ENCODE measurements around the gene KCNQ5. TPM values are rescaled to one million over a fixed set of nuclear protein-coding genes. Genes with fewer than 3 reads are reported as not detected.

The KCNQ5 gene
- total and polyA plus RNA-seq, 2 donors (not counting 1 experiment from before 2014, with no cell fraction given) = 0.74 to 4.6 TPM

DNA sequence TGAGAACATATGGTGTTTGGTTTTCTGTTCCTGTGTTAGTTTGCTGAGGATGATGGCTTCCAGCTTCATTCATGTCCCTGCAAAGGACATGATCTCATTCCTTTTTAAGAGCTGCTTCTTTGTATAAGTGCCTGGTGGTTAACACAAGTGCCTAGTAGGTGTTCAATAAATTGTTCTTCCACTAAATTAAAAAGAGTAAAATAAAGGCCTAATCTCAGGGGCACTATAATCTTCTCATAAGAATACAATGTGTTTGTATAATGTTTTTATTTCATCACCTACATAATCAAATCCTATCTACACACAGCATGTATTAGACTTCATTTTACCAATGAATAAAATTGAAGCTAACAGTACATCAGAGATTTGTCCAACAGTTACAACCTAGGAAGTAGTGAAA is 350.7 kb downstream of the KCNQ5 start:
- Histone ChIP-seq H3K79me2 (ENCODE audit: control insufficient read depth, insufficient read depth, low read length) (no peaks in the 10 kb centered on the region), H3K27ac (ENCODE audit: insufficient read depth, low read length) (no peak overlapping the region), H2AFZ (ENCODE audit: low read length) (no peak overlapping the region), H3K9ac (ENCODE audit: insufficient read depth, low read length) (no peak overlapping the region), H3K4me3 (replicated peaks in 1 of 4; ENCODE audit: control extremely low read depth in 1 of 4, insufficient read depth in 1 of 4, low read depth in 3 of 4, low read length in 4 of 4) (no peak overlapping the region), H4K20me1 (ENCODE audit: control insufficient read depth, extremely low read depth, insufficient read depth, low read length) (no peaks in the 10 kb centered on the region), H3K36me3 (ENCODE audit: control insufficient read depth, insufficient read depth, low read length) (no peaks in the 10 kb centered on the region), H3K9me3 (ENCODE audit: control insufficient read depth, insufficient read depth, low read depth, low read length) (no peaks in the 10 kb centered on the region), H3K27me3 (ENCODE audit: control insufficient read depth, insufficient read depth, low read length) (no peaks in the 10 kb centered on the region), H3K4me1 (ENCODE audit: control insufficient read depth, extremely low read depth, insufficient read depth, low read length) (no peaks in the 10 kb centered on the region), H3K4me2 (ENCODE audit: extremely low read depth, insufficient read depth, low read length) (no peak overlapping the region)
- no peak for DNase-seq (ENCODE audit: low read depth in 2 of 2)
- TF ChIP-seq EZH2 (IDR thresholded peaks at IDR 0.05; ENCODE audit: low read length, missing control alignments) = no peak
- TF ChIP-seq, protein P1, sequence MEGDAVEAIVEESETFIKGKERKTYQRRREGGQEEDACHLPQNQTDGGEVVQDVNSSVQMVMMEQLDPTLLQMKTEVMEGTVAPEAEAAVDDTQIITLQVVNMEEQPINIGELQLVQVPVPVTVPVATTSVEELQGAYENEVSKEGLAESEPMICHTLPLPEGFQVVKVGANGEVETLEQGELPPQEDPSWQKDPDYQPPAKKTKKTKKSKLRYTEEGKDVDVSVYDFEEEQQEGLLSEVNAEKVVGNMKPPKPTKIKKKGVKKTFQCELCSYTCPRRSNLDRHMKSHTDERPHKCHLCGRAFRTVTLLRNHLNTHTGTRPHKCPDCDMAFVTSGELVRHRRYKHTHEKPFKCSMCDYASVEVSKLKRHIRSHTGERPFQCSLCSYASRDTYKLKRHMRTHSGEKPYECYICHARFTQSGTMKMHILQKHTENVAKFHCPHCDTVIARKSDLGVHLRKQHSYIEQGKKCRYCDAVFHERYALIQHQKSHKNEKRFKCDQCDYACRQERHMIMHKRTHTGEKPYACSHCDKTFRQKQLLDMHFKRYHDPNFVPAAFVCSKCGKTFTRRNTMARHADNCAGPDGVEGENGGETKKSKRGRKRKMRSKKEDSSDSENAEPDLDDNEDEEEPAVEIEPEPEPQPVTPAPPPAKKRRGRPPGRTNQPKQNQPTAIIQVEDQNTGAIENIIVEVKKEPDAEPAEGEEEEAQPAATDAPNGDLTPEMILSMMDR (conservative IDR thresholded peaks at IDR 0.05 in 1 of 2, IDR thresholded peaks at IDR 0.05 in 1 of 2; ENCODE audit: low read depth in 1 of 2, low read length in 2 of 2) = no peak

DNA sequence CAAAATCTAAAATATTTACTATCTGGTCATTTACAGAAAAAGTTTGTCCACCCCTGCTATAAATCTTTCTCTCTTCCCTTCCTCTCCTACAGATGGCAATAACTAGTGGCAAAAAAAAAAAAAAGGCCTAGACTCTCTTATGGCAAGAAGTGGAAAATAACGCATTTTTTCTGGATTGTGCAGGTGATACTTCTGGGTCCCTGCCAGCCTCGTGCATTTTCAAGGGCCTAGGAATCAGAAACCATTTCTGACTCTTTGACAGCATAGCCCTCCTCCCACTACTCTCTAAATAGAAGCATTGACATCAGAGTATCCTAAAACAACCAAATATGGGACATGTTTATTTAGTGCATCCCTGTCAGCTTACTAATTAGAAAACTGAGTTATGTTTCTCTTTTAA is 352.4 kb downstream of the KCNQ5 start:
- Histone ChIP-seq H2AFZ (ENCODE audit: low read length) (no peak overlapping the region), H3K79me2 (ENCODE audit: control insufficient read depth, insufficient read depth, low read length) (no peaks in the 10 kb centered on the region), H3K4me3 (replicated peaks in 1 of 4; ENCODE audit: control extremely low read depth in 1 of 4, insufficient read depth in 1 of 4, low read depth in 3 of 4, low read length in 4 of 4) (no peak overlapping the region), H3K27ac (ENCODE audit: insufficient read depth, low read length) (no peak overlapping the region), H3K9me3 (ENCODE audit: control insufficient read depth, insufficient read depth, low read depth, low read length) (no peaks in the 10 kb centered on the region), H4K20me1 (ENCODE audit: control insufficient read depth, extremely low read depth, insufficient read depth, low read length) (no peaks in the 10 kb centered on the region), H3K4me2 (ENCODE audit: extremely low read depth, insufficient read depth, low read length) (no peak overlapping the region), H3K27me3 (ENCODE audit: control insufficient read depth, insufficient read depth, low read length) (no peaks in the 10 kb centered on the region), H3K9ac (ENCODE audit: insufficient read depth, low read length) (no peak overlapping the region), H3K36me3 (ENCODE audit: control insufficient read depth, insufficient read depth, low read length) (no peaks in the 10 kb centered on the region), H3K4me1 (ENCODE audit: control insufficient read depth, extremely low read depth, insufficient read depth, low read length) (no peaks in the 10 kb centered on the region)
- TF ChIP-seq EZH2 (IDR thresholded peaks at IDR 0.05; ENCODE audit: low read length, missing control alignments) = no peak
- TF ChIP-seq, protein P1 (conservative IDR thresholded peaks at IDR 0.05 in 1 of 2, IDR thresholded peaks at IDR 0.05 in 1 of 2; ENCODE audit: low read depth in 1 of 2, low read length in 2 of 2) = no peak
- DNase-seq (ENCODE audit: low read depth in 2 of 2) = no peak

DNA sequence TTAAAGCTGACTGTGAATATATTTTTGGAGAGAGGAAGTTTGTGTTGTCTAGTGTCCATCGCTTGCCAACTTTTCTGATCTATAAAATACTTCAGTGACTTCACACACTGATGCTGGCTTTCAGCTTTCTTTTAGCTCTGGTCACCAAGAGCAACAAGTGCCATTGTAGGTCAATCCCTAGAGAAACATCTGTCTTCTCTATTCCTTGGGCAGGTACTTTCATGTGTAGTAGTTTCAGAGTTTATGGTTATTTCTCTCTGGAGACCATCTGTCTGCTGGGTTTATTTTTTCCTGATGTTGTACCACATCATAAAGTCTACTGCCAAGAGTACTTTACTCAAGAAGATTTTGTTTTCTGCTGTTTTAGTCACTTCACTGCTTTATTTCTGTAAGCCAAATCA is 353.5 kb downstream of the KCNQ5 start:
- no peak overlapping the region for H2AFZ ChIP-seq (ENCODE audit: low read length)
- no peaks in the 10 kb centered on the region for H3K36me3 ChIP-seq (ENCODE audit: control insufficient read depth, insufficient read depth, low read length)
- TF ChIP-seq EZH2 (IDR thresholded peaks at IDR 0.05; ENCODE audit: low read length, missing control alignments) = no peak
- TF ChIP-seq, protein P1 (conservative IDR thresholded peaks at IDR 0.05 in 1 of 2, IDR thresholded peaks at IDR 0.05 in 1 of 2; ENCODE audit: low read depth in 1 of 2, low read length in 2 of 2) = no peak
- H3K4me1 ChIP-seq (ENCODE audit: control insufficient read depth, extremely low read depth, insufficient read depth, low read length) = no peaks in the 10 kb centered on the region
- no peaks in the 10 kb centered on the region for H3K27me3 ChIP-seq (ENCODE audit: control insufficient read depth, insufficient read depth, low read length)
- H3K4me2 ChIP-seq (ENCODE audit: extremely low read depth, insufficient read depth, low read length) = no peak overlapping the region
- H3K9me3 ChIP-seq (ENCODE audit: control insufficient read depth, insufficient read depth, low read depth, low read length) = no peaks in the 10 kb centered on the region
- H3K27ac ChIP-seq (ENCODE audit: insufficient read depth, low read length) = no peak overlapping the region
- DNase-seq (ENCODE audit: low read depth in 2 of 2) = no peak
- H3K9ac ChIP-seq (ENCODE audit: insufficient read depth, low read length) = no peak overlapping the region
- no peak overlapping the region for H3K4me3 ChIP-seq (replicated peaks in 1 of 4; ENCODE audit: control extremely low read depth in 1 of 4, insufficient read depth in 1 of 4, low read depth in 3 of 4, low read length in 4 of 4)
- H4K20me1 ChIP-seq (ENCODE audit: control insufficient read depth, extremely low read depth, insufficient read depth, low read length) = no peaks in the 10 kb centered on the region
- H3K79me2 ChIP-seq (ENCODE audit: control insufficient read depth, insufficient read depth, low read length) = no peaks in the 10 kb centered on the region
